Measurements from ENCODE around the gene KRT71. TPM values are rescaled to one million over a fixed set of nuclear protein-coding genes. Genes with fewer than 3 reads are reported as not detected.
A peak's percentile ranks its signal among the peaks of the same experiment; 100 is the strongest.

KRT71 gene
- total RNA-seq, 2 donors from 2014 or later: not detected

DNA sequence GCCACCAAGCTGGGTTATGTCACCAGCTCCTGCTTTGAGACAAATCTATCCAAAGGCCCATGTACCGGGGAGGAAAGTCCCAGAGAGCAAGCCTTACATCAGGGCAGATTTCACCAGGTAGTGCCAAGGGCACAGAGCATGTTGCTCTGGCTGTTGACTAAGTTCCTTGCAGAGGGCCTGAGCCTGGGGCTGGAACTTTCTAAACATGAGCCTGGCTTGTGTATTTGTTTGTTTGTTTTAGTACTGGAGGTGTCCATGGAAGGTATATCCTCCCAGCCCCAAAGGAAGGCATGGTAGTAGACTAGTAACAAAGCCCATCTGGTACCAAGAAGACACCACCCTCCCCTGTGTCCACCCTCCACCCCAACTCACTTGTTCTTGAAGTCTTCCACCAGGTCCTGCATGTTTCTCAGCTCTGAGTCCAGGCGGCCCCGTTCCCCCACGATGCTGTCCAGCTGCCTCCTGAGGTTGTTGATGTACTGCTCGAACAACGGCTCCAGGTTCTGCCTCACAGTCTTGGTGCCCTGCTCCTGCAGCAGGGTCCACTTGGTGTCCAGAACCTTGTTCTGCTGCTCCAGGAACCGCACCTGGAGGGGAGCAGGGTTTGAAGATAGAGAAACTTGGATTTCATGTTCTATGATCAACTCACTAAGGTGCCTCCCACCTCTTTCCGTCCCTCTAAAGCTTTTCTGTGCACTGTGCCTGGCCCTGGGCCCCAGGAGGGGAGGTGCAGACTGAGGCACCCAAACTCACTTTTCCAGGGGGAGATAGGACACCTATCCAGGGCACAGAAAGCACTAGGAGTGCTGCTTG is 34.2 kb downstream of the KRT71 start:
- no peak overlapping the region for H3K9ac ChIP-seq (ENCODE audit: extremely low read depth, low read length, poor library complexity, severe bottlenecking)
- H3K36me3 Mint-ChIP-seq (ENCODE audit: low read depth): no peaks in the 10 kb centered on the region
- 91 to 100% methylated on average over 3 to 8 of the region's 8 CpGs for WGBS, 2 experiments (ENCODE audit: insufficient coverage in 1 of 2, insufficient read length in 1 of 2)

GRCh38 chr12:52517888-52518287 is 35.1 kb downstream of the KRT71 start:
- DNase-seq: no peak
- WGBS, 2 experiments (ENCODE audit: insufficient coverage in 1 of 2, insufficient read length in 1 of 2): 90 to 95% methylated on average over 4 to 5 of the region's 5 CpGs
- H3K9me3 Mint-ChIP-seq: no peaks in the 10 kb centered on the region
- H3K9ac ChIP-seq (ENCODE audit: extremely low read depth, low read length, poor library complexity, severe bottlenecking): no peak overlapping the region
- no peaks in the 10 kb centered on the region for H3K36me3 ChIP-seq (ENCODE audit: control insufficient read depth, insufficient read depth, low read length)
- no peak overlapping the region for H3K27ac ChIP-seq (ENCODE audit: low read depth, low read length)
- H3K36me3 Mint-ChIP-seq (ENCODE audit: low read depth): no peaks in the 10 kb centered on the region
- no peaks in the 10 kb centered on the region for H3K27me3 ChIP-seq (ENCODE audit: control insufficient read depth, insufficient read depth, low read length, poor library complexity, severe bottlenecking)
- TF ChIP-seq CTCF (conservative IDR thresholded peaks at IDR 0.05): no peak
- H3K9me3 ChIP-seq (ENCODE audit: control insufficient read depth, low read length): no peaks in the 10 kb centered on the region
- H3K27ac Mint-ChIP-seq: no peak overlapping the region
- peaks cover 7% of the 10 kb centered on the region for H3K4me1 ChIP-seq (ENCODE audit: control insufficient read depth, insufficient read depth, low read length)
- no peak overlapping the region for H3K4me3 Mint-ChIP-seq
- peaks cover 23% of the 10 kb centered on the region for H3K4me1 Mint-ChIP-seq
- peaks cover 2% of the 10 kb centered on the region for H3K27me3 Mint-ChIP-seq (ENCODE audit: insufficient read depth)
- H3K4me3 ChIP-seq (ENCODE audit: low read length): no peak overlapping the region

More for the DNA sequence above, 34.2 kb downstream of the KRT71 start:
- DNase-seq: peak; percentile 28
- no peak overlapping the region for H3K4me3 Mint-ChIP-seq
- peaks cover 2% of the 10 kb centered on the region for H3K27me3 Mint-ChIP-seq (ENCODE audit: insufficient read depth)
- Histone ChIP-seq H3K36me3 (ENCODE audit: control insufficient read depth, insufficient read depth, low read length) (no peaks in the 10 kb centered on the region), H3K4me1 (ENCODE audit: control insufficient read depth, insufficient read depth, low read length) (peaks cover 7% of the 10 kb centered on the region), H3K27ac (ENCODE audit: low read depth, low read length) (no peak overlapping the region), H3K27me3 (ENCODE audit: control insufficient read depth, insufficient read depth, low read length, poor library complexity, severe bottlenecking) (no peaks in the 10 kb centered on the region), H3K4me3 (ENCODE audit: low read length) (no peak overlapping the region), H3K9me3 (ENCODE audit: control insufficient read depth, low read length) (no peaks in the 10 kb centered on the region)
- no peak overlapping the region for H3K27ac Mint-ChIP-seq
- H3K9me3 Mint-ChIP-seq: no peaks in the 10 kb centered on the region
- TF ChIP-seq CTCF (conservative IDR thresholded peaks at IDR 0.05): no peak
- peaks cover 23% of the 10 kb centered on the region for H3K4me1 Mint-ChIP-seq

DNA sequence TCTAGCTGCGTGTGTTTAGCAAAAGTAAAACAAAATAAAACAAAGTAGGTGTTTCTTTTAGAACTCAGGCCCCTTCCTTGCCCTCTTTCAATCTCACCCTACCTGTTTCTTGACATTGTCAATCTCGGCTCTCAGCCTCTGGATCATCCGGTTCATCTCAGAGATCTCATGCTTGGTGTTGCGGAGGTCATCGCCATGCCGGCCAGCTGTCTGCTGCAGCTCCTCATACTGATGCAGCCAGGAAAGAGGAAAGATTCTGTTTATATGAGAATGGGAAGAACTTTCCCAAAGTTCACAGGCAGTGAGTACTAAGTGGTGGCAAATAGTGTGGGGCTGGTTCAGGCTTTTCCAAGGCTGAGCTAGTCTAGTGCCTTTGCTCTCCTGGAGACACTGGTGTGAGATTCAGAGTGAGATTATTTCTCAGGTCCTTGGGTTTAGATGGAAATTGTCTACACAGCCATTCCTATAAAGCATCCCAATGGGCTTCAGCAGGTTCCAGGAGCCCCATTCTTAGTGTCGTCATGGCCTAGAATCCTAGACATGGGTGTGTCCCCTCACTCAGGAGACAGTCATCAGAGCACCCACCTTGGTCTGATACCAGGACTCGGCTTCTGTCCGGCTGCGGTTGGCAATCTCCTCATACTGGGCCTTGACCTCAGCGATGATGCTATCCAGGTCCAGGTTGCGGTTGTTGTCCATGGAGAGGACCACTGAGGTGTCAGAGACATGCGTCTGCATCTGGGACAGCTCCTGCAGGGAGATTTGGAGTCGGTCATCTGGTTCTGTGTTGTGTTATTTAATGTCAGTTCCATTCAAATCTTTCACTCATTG is 35.7 kb downstream of the KRT71 start:
- no peaks in the 10 kb centered on the region for H3K36me3 Mint-ChIP-seq (ENCODE audit: low read depth)
- H3K9me3 ChIP-seq (ENCODE audit: control insufficient read depth, low read length): no peaks in the 10 kb centered on the region
- H3K4me3 Mint-ChIP-seq: no peak overlapping the region
- no peaks in the 10 kb centered on the region for H3K36me3 ChIP-seq (ENCODE audit: control insufficient read depth, insufficient read depth, low read length)
- 83 to 94% methylated on average over 1 to 14 of the region's 14 CpGs for WGBS, 2 experiments (ENCODE audit: insufficient coverage in 1 of 2, insufficient read length in 1 of 2)
- H3K27me3 Mint-ChIP-seq (ENCODE audit: insufficient read depth): peaks cover 2% of the 10 kb centered on the region
- no peak overlapping the region for H3K4me3 ChIP-seq (ENCODE audit: low read length)
- H3K9ac ChIP-seq (ENCODE audit: extremely low read depth, low read length, poor library complexity, severe bottlenecking): no peak overlapping the region
- H3K4me1 ChIP-seq (ENCODE audit: control insufficient read depth, insufficient read depth, low read length): peaks cover 7% of the 10 kb centered on the region
- peaks cover 18% of the 10 kb centered on the region for H3K4me1 Mint-ChIP-seq
- no peak overlapping the region for H3K27ac Mint-ChIP-seq
- no peaks in the 10 kb centered on the region for H3K27me3 ChIP-seq (ENCODE audit: control insufficient read depth, insufficient read depth, low read length, poor library complexity, severe bottlenecking)
- DNase-seq: peak; percentile 35
- no peak overlapping the region for H3K27ac ChIP-seq (ENCODE audit: low read depth, low read length)
- H3K9me3 Mint-ChIP-seq: no peaks in the 10 kb centered on the region
- TF ChIP-seq CTCF (conservative IDR thresholded peaks at IDR 0.05): no peak
